GM21381 (cell line): Measurements from ENCODE around the gene HYAL2.
"Not testable (repeated sequence)": the region's sequence is repeated elsewhere in the genome, so short reads cannot be mapped to it uniquely, and the experiment has no call there.

Experiments
- ATAC-seq: cut with Tn5 transposase; IDR thresholded peaks from one replicate; pipeline ENCODE4 v1.9.1; 2021; ENCODE audit warnings: mild to moderate bottlenecking, moderate library complexity; ENCODE audit not compliant: unreplicated experiment

The HYAL2 gene

GRCh38 chr3:50316657-50317242 is 5.8 kb downstream of the HYAL2 start:
- no peak for ATAC-seq

GRCh38 chr3:50314816-50315215 is 7.7 kb downstream of the HYAL2 start:
- no peak for ATAC-seq

GRCh38 chr3:50314342-50314741 is 8.2 kb downstream of the HYAL2 start:
- ATAC-seq = no peak

GRCh38 chr3:50312041-50312440 is 10.5 kb downstream of the HYAL2 start:
- not testable (repeated sequence) for ATAC-seq

GRCh38 chr3:50304601-50305000 is 17.9 kb downstream of the HYAL2 start:
- no peak for ATAC-seq

GRCh38 chr3:50303013-50303815 is 19.3 kb downstream of the HYAL2 start, which contains the start of gene HYAL1:
HYAL1 (minus strand) TSS chr3:50303574; CDS start chr3:50302956, 618 bp downstream.
- ATAC-seq = no peak

GRCh38 chr3:50302095-50303012 is 20.2 kb downstream of the HYAL2 start:
- ATAC-seq = no peak

- ATAC-seq = no peak
Observed at GRCh38 chr3:50300681-50301254, 21.8 kb downstream of the HYAL2 start.

GRCh38 chr3:50299929-50300680 is 22.4 kb downstream of the HYAL2 start:
- ATAC-seq = no peak

GRCh38 chr3:50299638-50299928 is 23.0 kb downstream of the HYAL2 start:
- peak; percentile 3 for ATAC-seq

- ATAC-seq = peak; percentile 81
Observed at GRCh38 chr3:50298836-50299637, 23.5 kb downstream of the HYAL2 start, which contains the start of the genes HYAL3 and NAA80. HYAL3 (minus strand) TSS chr3:50299405; CDS start chr3:50295602, 3,803 bp downstream. NAA80 (minus strand) TSS chr3:50299405; CDS start chr3:50297463, 1,942 bp downstream.

GRCh38 chr3:50297896-50298725 is 24.4 kb downstream of the HYAL2 start:
- ATAC-seq = no peak

- ATAC-seq = no peak
Observed at GRCh38 chr3:50297384-50297775, 25.2 kb downstream of the HYAL2 start.

- ATAC-seq = no peak
Observed at GRCh38 chr3:50296721-50297383, 25.7 kb downstream of the HYAL2 start.

- ATAC-seq = no peak
Observed at GRCh38 chr3:50295553-50296431, 26.8 kb downstream of the HYAL2 start.

GRCh38 chr3:50294492-50295403 is 27.8 kb downstream of the HYAL2 start:
- ATAC-seq = no peak
